GM23338 (cell line): ENCODE results near the gene USP28.

ENCODE experiments used
- CREB1 ChIP-seq: fragments of 250-450 bp; sonication (Bioruptor Pico); IDR thresholded peaks from 2 replicates; pipeline ENCODE4 v1.5.0; 2020; ENCODE audit warnings: low read depth, mild to moderate bottlenecking, moderate library complexity
- CTCF ChIP-seq, 2 experiments: fragments of 200-600 bp in 1 of 2; sonication (generic) in 1 of 2; conservative IDR thresholded peaks; 2 replicates each; pipeline versions ENCODE4 v1.5.1 to v1.6.1; 2016 to 2017; ENCODE audit warnings: antibody characterized with exemption in 2 of 2, low read depth in 2 of 2, mild to moderate bottlenecking in 2 of 2, moderate library complexity in 1 of 2
- EZH2 ChIP-seq: fragments of 200-600 bp; sonication (generic); IDR thresholded peaks from one replicate; pipeline ENCODE4 v1.8.0; 2017; ENCODE audit warnings: antibody characterized with exemption, mild to moderate bottlenecking, low read depth; ENCODE audit not compliant: unreplicated experiment
- EZH2phosphoT487 ChIP-seq: fragments of 200-600 bp; sonication (generic); IDR thresholded peaks from one replicate; pipeline ENCODE4 v1.8.1; 2018; ENCODE audit warnings: antibody characterized with exemption; ENCODE audit not compliant: unreplicated experiment
- POLR2AphosphoS5 ChIP-seq: IDR thresholded peaks from 2 replicates; pipeline ENCODE4 v1.6.1; 2016; ENCODE audit warnings: antibody characterized with exemption, low read depth
- STAT1 ChIP-seq: IDR thresholded peaks from one replicate; pipeline ENCODE4 v1.6.1; 2016; ENCODE audit warnings: antibody characterized with exemption; ENCODE audit not compliant: unreplicated experiment

GRCh38 chr11:113818426-113818825 lies 56.9 kb downstream of the USP28 start:
- TF ChIP-seq EZH2phosphoT487 = no peak
- no peak for TF ChIP-seq CTCF (conservative IDR thresholded peaks at IDR 0.05; ENCODE audit: low read depth in 2 of 2)
- TF ChIP-seq POLR2AphosphoS5 = no peak
- no peak for TF ChIP-seq STAT1
- no peak for TF ChIP-seq EZH2
- no peak for TF ChIP-seq CREB1 (CRISPR knock-in tag)
